Measurements from ENCODE around the gene ANKRD37. TPM values are rescaled to one million over a fixed set of nuclear protein-coding genes. Genes with fewer than 3 reads are reported as not detected.
"Not testable (repeated sequence)": the region's sequence is repeated elsewhere in the genome, so short reads cannot be mapped to it uniquely, and the experiment has no call there.

Gene ANKRD37
- total RNA-seq, 1 donor from 2014 or later = 3.7 TPM

- no peak for TF ChIP-seq CTCF (IDR thresholded peaks at IDR 0.05; ENCODE audit: unreplicated experiment)
- Mint-ChIP-seq H3K9me3 (no peaks in the 10 kb centered on the region), H3K27ac (no peak overlapping the region), H3K4me3 (no peak overlapping the region), H3K36me3 (peaks cover 3% of the 10 kb centered on the region), H3K27me3 (ENCODE audit: low read depth) (no peaks in the 10 kb centered on the region), H3K4me1 (peaks cover 9% of the 10 kb centered on the region)
- no peak for DNase-seq (ENCODE audit: low spot score in 2 of 2, unreplicated experiment in 2 of 2)
Observed at GRCh38 chr4:185361872-185362271, 34.8 kb upstream of the ANKRD37 start.

GRCh38 chr4:185362570-185362969 is 34.1 kb upstream of the ANKRD37 start:
- not testable (repeated sequence) for H3K27me3 Mint-ChIP-seq (ENCODE audit: low read depth); DNase-seq (ENCODE audit: low spot score in 2 of 2, unreplicated experiment in 2 of 2); H3K36me3 Mint-ChIP-seq; H3K4me1 Mint-ChIP-seq; H3K4me3 Mint-ChIP-seq; H3K9me3 Mint-ChIP-seq; H3K27ac Mint-ChIP-seq

GRCh38 chr4:185363251-185363650 is 33.4 kb upstream of the ANKRD37 start:
- DNase-seq (ENCODE audit: low spot score in 2 of 2, unreplicated experiment in 2 of 2) = no peak
- Mint-ChIP-seq H3K27ac (no peak overlapping the region), H3K4me3 (no peak overlapping the region), H3K27me3 (ENCODE audit: low read depth) (no peaks in the 10 kb centered on the region), H3K9me3 (no peaks in the 10 kb centered on the region), H3K36me3 (peaks cover under 1% of the 10 kb centered on the region), H3K4me1 (peaks cover 9% of the 10 kb centered on the region)
- TF ChIP-seq CTCF (IDR thresholded peaks at IDR 0.05; ENCODE audit: unreplicated experiment) = no peak

- no peaks in the 10 kb centered on the region for H3K9me3 Mint-ChIP-seq
Observed at GRCh38 chr4:185364886-185365285, 31.8 kb upstream of the ANKRD37 start.

GRCh38 chr4:185369731-185370130 is 26.9 kb upstream of the ANKRD37 start:
- no peak for DNase-seq (ENCODE audit: low spot score in 2 of 2, unreplicated experiment in 2 of 2)
- H3K27me3 Mint-ChIP-seq (ENCODE audit: low read depth) = no peaks in the 10 kb centered on the region
- H3K9me3 Mint-ChIP-seq = no peaks in the 10 kb centered on the region
- TF ChIP-seq CTCF (IDR thresholded peaks at IDR 0.05; ENCODE audit: unreplicated experiment) = no peak
- H3K4me3 Mint-ChIP-seq = no peak overlapping the region
- H3K27ac Mint-ChIP-seq = no peak overlapping the region
- peaks cover 3% of the 10 kb centered on the region for H3K36me3 Mint-ChIP-seq
- H3K4me1 Mint-ChIP-seq = no peaks in the 10 kb centered on the region

More at GRCh38 chr4:185364886-185365285, 31.8 kb upstream of the ANKRD37 start:
- no peak overlapping the region for H3K4me3 Mint-ChIP-seq
- H3K4me1 Mint-ChIP-seq = peaks cover 6% of the 10 kb centered on the region
- no peak overlapping the region for H3K27ac Mint-ChIP-seq
- DNase-seq (ENCODE audit: low spot score in 2 of 2, unreplicated experiment in 2 of 2) = no peak
- no peaks in the 10 kb centered on the region for H3K27me3 Mint-ChIP-seq (ENCODE audit: low read depth)
- TF ChIP-seq CTCF (IDR thresholded peaks at IDR 0.05; ENCODE audit: unreplicated experiment) = no peak
- peaks cover 3% of the 10 kb centered on the region for H3K36me3 Mint-ChIP-seq

GRCh38 chr4:185370268-185370949 is 26.2 kb upstream of the ANKRD37 start:
- DNase-seq (ENCODE audit: low spot score in 2 of 2, unreplicated experiment in 2 of 2) = no peak
- no peaks in the 10 kb centered on the region for H3K4me1 Mint-ChIP-seq
- no peak for TF ChIP-seq CTCF (IDR thresholded peaks at IDR 0.05; ENCODE audit: unreplicated experiment)
- H3K27ac Mint-ChIP-seq = no peak overlapping the region
- H3K36me3 Mint-ChIP-seq = peaks cover 3% of the 10 kb centered on the region
- no peak overlapping the region for H3K4me3 Mint-ChIP-seq
- no peaks in the 10 kb centered on the region for H3K27me3 Mint-ChIP-seq (ENCODE audit: low read depth)
- no peaks in the 10 kb centered on the region for H3K9me3 Mint-ChIP-seq

All from mesothelial cell of epicardium (in vitro differentiated cells).